ENCODE results near the gene CHEK1.

GRCh38 chr11:125618383-125618782 is 6.6 kb upstream of the CHEK1 start:
- TF ChIP-seq POLR2AphosphoS5 (IDR thresholded peaks at IDR 0.05; ENCODE audit: low read depth, low read length) (no peak), POLR2A (IDR thresholded peaks at IDR 0.05; ENCODE audit: low read depth, low read length) (no peak)

All from GM12892 (cell line).